GM23248 (cell line): ENCODE data around the gene ZMIZ1.

Experiments used
- EZH2 ChIP-seq: fragments of 200-600 bp; sonication (generic); IDR thresholded peaks from 2 replicates; pipeline ENCODE4 v1.6.1; 2018; ENCODE audit warnings: antibody characterized with exemption, mild to moderate bottlenecking; ENCODE audit not compliant: insufficient read depth, poor library complexity, severe bottlenecking
- EZH2phosphoT487 ChIP-seq: fragments of 200-600 bp; sonication (generic); IDR thresholded peaks from 2 replicates; pipeline ENCODE4 v1.6.1; 2018; ENCODE audit warnings: antibody characterized with exemption, moderate library complexity, mild to moderate bottlenecking, low read depth; ENCODE audit not compliant: insufficient read depth

GRCh38 chr10:79165070-79165778 lies 96.5 kb downstream of the ZMIZ1 start:
- no peak for TF ChIP-seq EZH2
- TF ChIP-seq EZH2phosphoT487 = no peak
